K562 (cell line): Measurements from ENCODE around the gene C10orf95. TPM values are rescaled to one million over a fixed set of nuclear protein-coding genes. Genes with fewer than 3 reads are reported as not detected.
A peak's percentile ranks its signal among the peaks of the same experiment; 100 is the strongest.

Experiments used
- ATAC-seq: fragments of 200-7000 bp; cut with Tn5 transposase; 3 replicates; pipeline ENCODE4 v1.9.1; 2020; ENCODE audit warnings: moderate library complexity
- BruUV-seq: library from RNA; stranded (reverse); fragments of 400-500 nt; replicated peaks from 2 replicates; lab custom pipeline; 2021; lab: Mats Ljungman, UMichigan
- CTCF ChIA-PET: fragments of 300-600 bp; formaldehyde crosslinking; extraction: SDS; loops from one replicate; lab custom pipeline; 2021; ENCODE audit warnings: low intra/inter-chr PET ratio; lab: Yijun Ruan, JAX
- POLR2A ChIA-PET: fragments of 300-600, 350-650 bp; sonication (Branson Sonifier 250); formaldehyde crosslinking; extraction: SDS; loops from one replicate; lab custom pipeline; 2021; ENCODE audit warnings: antibody characterized with exemption, inconsistent platforms; lab: Yijun Ruan, JAX
- DNase-seq, 4 experiments: peaks; one replicate each; pipeline versions ENCODE4 v3.0.0 to v3.0.0-alpha.2; 2011 to 2018; ENCODE audit warnings: low spot score in 3 of 4, mixed read lengths in 3 of 4; ENCODE audit errors: extremely low read depth in 1 of 4
- FAIRE-seq: peaks from 2 replicates; lab custom pipeline; 2011; peaks lifted over from hg19 to GRCh38; lab: Jason Lieb, UNC
- H2AFZ ChIP-seq: 2 replicates; pipeline ENCODE4 v1.6.0; 2011; ENCODE audit warnings: low read depth, low read length, control low read depth, inconsistent platforms
- H3K27ac ChIP-seq: fragments of 200-600 bp; 3 replicates; pipeline ENCODE4 v1.8.0; 2011; ENCODE audit warnings: low read depth, mild to moderate bottlenecking, control low read depth, inconsistent platforms, low read length, moderate library complexity, mixed read lengths; ENCODE audit errors: extremely low read depth
- H3K27me3 ChIP-seq, 2 experiments: fragments of 300-600 bp in 1 of 2; 2 replicates in 1 of 2; 3 replicates in 1 of 2; pipeline versions ENCODE4 v1.6.0 to v1.8.0; 2011; ENCODE audit warnings: inconsistent platforms in 2 of 2, low read length in 2 of 2, mild to moderate bottlenecking in 1 of 2, mixed read lengths in 1 of 2, moderate library complexity in 1 of 2; ENCODE audit not compliant: control insufficient read depth in 2 of 2, insufficient read depth in 2 of 2
- H3K36me3 ChIP-seq: fragments of 300-600 bp; 3 replicates; pipeline ENCODE4 v1.8.0; 2011; ENCODE audit warnings: mild to moderate bottlenecking, low read length, inconsistent platforms; ENCODE audit not compliant: control insufficient read depth, insufficient read depth
- H3K4me1 ChIP-seq, 2 experiments: fragments of 200-600 bp in 1 of 2; replicated peaks in 1 of 2; 2 replicates in 1 of 2; 3 replicates in 1 of 2; pipeline versions ENCODE4 v1.5.1 to v1.8.0; 2011; ENCODE audit warnings: inconsistent platforms in 2 of 2, low read length in 2 of 2, mild to moderate bottlenecking in 1 of 2, mixed read lengths in 1 of 2, moderate library complexity in 1 of 2; ENCODE audit not compliant: control insufficient read depth in 2 of 2, insufficient read depth in 2 of 2
- H3K4me2 ChIP-seq: 2 replicates; pipeline ENCODE4 v1.6.1; 2011; ENCODE audit warnings: low read length, control low read depth, inconsistent platforms, mixed read lengths; ENCODE audit not compliant: insufficient read depth
- H3K4me3 ChIP-seq: fragments of 200-600 bp; sonication (generic), shearing (Covaris generic); 2 replicates; pipeline ENCODE4 v1.5.1; 2016; ENCODE audit warnings: control low read depth, inconsistent platforms
- H3K79me2 ChIP-seq: fragments of 200-600 bp; 3 replicates; pipeline ENCODE4 v1.8.0; 2011; ENCODE audit warnings: low read length, inconsistent platforms; ENCODE audit not compliant: control insufficient read depth, insufficient read depth
- H3K9ac ChIP-seq, 2 experiments: 2 replicates each; pipeline versions ENCODE4 v1.6.0 to v1.6.1; 2011; ENCODE audit warnings: low read depth in 2 of 2, low read length in 2 of 2, control low read depth in 1 of 2, inconsistent platforms in 1 of 2, mild to moderate bottlenecking in 1 of 2, mixed read lengths in 1 of 2; ENCODE audit not compliant: insufficient read depth in 1 of 2
- H3K9me1 ChIP-seq: one replicate; pipeline ENCODE4 v1.6.0; 2011; ENCODE audit warnings: inconsistent platforms, mild to moderate bottlenecking, low read length, moderate library complexity; ENCODE audit not compliant: control insufficient read depth, insufficient read depth
- H3K9me3 ChIP-seq: replicated peaks from 2 replicates; pipeline ENCODE4 v1.5.1; 2011; ENCODE audit warnings: low read depth, low read length, inconsistent platforms; ENCODE audit not compliant: control insufficient read depth, insufficient read depth
- H4K20me1 ChIP-seq: replicated peaks from 2 replicates; pipeline ENCODE4 v1.6.1; 2011; ENCODE audit warnings: low read length, inconsistent platforms, mixed read lengths; ENCODE audit not compliant: control insufficient read depth, insufficient read depth
- ARNT ChIP-seq, 2 experiments: fragments of 450-650 bp; IDR thresholded peaks; 2 replicates each; pipeline ENCODE4 v1.6.1; 2016; ENCODE audit warnings: mild to moderate bottlenecking in 1 of 2
- ETV1 ChIP-seq: fragments of 450-650 bp; conservative IDR thresholded peaks from 2 replicates; pipeline ENCODE4 v1.6.1; 2016; ENCODE audit warnings: missing genetic modification characterization, control low read depth, low read depth, missing compliant biosample characterization
- NFE2L1 ChIP-seq: fragments of 450-650 bp; IDR thresholded peaks from 2 replicates; pipeline ENCODE4 v1.6.1; 2016; ENCODE audit warnings: missing genetic modification characterization, low read depth, mild to moderate bottlenecking, missing compliant biosample characterization, moderate library complexity, borderline replicate concordance
- ZNF695 ChIP-seq: fragments of 450-650 bp; formaldehyde crosslinking; IDR thresholded peaks from 2 replicates; pipeline ENCODE4 v1.4.0; 2020; ENCODE audit warnings: mild to moderate bottlenecking, moderate library complexity
- WGBS: fragments of 100-300 bp; shearing (Covaris generic); methylation state at CpG from one replicate; pipeline ENCODE4 v1.1.6; 2016; ENCODE audit warnings: low coverage, mixed read lengths; ENCODE audit not compliant: insufficient coverage; ENCODE audit errors: missing lambda C conversion rate; 5-methylcytosine and 5-hydroxymethylcytosine counted together
- in situ Hi-C: fragments of 300-500 bp; cut with MboI; formaldehyde crosslinking; loops from 4 replicates; pipeline ENCODE4 v1.15.0; 2018; ENCODE audit warnings: inconsistent platforms, mixed read lengths
- intact Hi-C: fragments of 100-400 bp; cut with micrococcal nuclease; formaldehyde crosslinking; loops from 2 replicates; pipeline ENCODE4 v1.14.2; 2022
- polyA plus RNA-seq, 8 experiments: library from polyadenylated mRNA; depleted of rRNA in 4 of 8; stranded (reverse) in 5 of 8; unstranded in 3 of 8; fragments of >200 nt; fragmentation: Nextera tagmentation in 2 of 8; fragmentation: Illumina TruSeq in 1 of 8; extraction: Ambion mirVana in 2 of 8; extraction: Trizol in 1 of 8; gene quantifications; 2 replicates each; pipeline versions ENCODE4 v1.2.1 to v1.2.3, GENCODE V29; 2011 to 2014; ENCODE audit warnings: inconsistent platforms in 1 of 8, missing spikeins in 1 of 8
- total RNA-seq, 7 experiments: library from RNA; depleted of rRNA in 6 of 7; stranded (reverse); fragments of >200 nt in 6 of 7; fragmentation: Illumina TruSeq in 2 of 7; extraction: Trizol in 2 of 7; gene quantifications; 2 replicates each; pipeline versions ENCODE4 v1.2.1 to v1.2.3, GENCODE V29; 2011 to 2021; ENCODE audit warnings: low replicate concordance in 1 of 7
- TF ChIP-seq, protein P1 (sequence below): sonication (generic); formaldehyde crosslinking; IDR thresholded peaks from 2 replicates; pipeline ENCODE4 v1.8.0; 2022; ENCODE audit warnings: mild to moderate bottlenecking, missing genetic modification reagents
- TF ChIP-seq, protein P2 (sequence below): fragments of 450-650 bp; formaldehyde crosslinking; IDR thresholded peaks from 2 replicates; pipeline ENCODE4 v1.4.0; 2022; ENCODE audit warnings: mild to moderate bottlenecking, moderate library complexity

Gene C10orf95
- total and polyA plus RNA-seq, 9 of the 15 experiments (the other 6 are each of a cell fraction or from before 2014, with no cell fraction given), result 0.03 to 0.41 (median 0.17) TPM; not detected in 1

GRCh38 chr10:102414749-102415148, 36.6 kb downstream of the C10orf95 start:
- no TSS peak for BruUV-seq
- no peak for ATAC-seq
- in situ Hi-C loops (no loop called here), intact Hi-C loops (no loop called here)
- DNase-seq, result no peak
- CTCF ChIA-PET, result no interaction called here
- Histone ChIP-seq H4K20me1 (no peaks in the 10 kb centered on the region), H3K4me1 (peaks cover 2 to 38% of the 10 kb centered on the region in 2 experiments; a peak in 3 of 5 replicates), H3K36me3 (no peaks in the 10 kb centered on the region), H3K9ac (peak overlapping the region in 1 of 2 experiments; percentile 17; a peak in 1 of 4 replicates), H3K79me2 (no peaks in the 10 kb centered on the region), H3K9me3 (no peaks in the 10 kb centered on the region), H3K27me3 (peaks cover 5 to 31% of the 10 kb centered on the region in 2 experiments; a peak in 3 of 5 replicates), H3K27ac (no peak overlapping the region), H2AFZ (no peak overlapping the region), H3K4me3 (no peak overlapping the region), H3K4me2 (no peak overlapping the region), H3K9me1 (no peaks in the 10 kb centered on the region)
- POLR2A ChIA-PET, result no interaction called here
- FAIRE-seq, result no peak
- TF ChIP-seq, protein P1, sequence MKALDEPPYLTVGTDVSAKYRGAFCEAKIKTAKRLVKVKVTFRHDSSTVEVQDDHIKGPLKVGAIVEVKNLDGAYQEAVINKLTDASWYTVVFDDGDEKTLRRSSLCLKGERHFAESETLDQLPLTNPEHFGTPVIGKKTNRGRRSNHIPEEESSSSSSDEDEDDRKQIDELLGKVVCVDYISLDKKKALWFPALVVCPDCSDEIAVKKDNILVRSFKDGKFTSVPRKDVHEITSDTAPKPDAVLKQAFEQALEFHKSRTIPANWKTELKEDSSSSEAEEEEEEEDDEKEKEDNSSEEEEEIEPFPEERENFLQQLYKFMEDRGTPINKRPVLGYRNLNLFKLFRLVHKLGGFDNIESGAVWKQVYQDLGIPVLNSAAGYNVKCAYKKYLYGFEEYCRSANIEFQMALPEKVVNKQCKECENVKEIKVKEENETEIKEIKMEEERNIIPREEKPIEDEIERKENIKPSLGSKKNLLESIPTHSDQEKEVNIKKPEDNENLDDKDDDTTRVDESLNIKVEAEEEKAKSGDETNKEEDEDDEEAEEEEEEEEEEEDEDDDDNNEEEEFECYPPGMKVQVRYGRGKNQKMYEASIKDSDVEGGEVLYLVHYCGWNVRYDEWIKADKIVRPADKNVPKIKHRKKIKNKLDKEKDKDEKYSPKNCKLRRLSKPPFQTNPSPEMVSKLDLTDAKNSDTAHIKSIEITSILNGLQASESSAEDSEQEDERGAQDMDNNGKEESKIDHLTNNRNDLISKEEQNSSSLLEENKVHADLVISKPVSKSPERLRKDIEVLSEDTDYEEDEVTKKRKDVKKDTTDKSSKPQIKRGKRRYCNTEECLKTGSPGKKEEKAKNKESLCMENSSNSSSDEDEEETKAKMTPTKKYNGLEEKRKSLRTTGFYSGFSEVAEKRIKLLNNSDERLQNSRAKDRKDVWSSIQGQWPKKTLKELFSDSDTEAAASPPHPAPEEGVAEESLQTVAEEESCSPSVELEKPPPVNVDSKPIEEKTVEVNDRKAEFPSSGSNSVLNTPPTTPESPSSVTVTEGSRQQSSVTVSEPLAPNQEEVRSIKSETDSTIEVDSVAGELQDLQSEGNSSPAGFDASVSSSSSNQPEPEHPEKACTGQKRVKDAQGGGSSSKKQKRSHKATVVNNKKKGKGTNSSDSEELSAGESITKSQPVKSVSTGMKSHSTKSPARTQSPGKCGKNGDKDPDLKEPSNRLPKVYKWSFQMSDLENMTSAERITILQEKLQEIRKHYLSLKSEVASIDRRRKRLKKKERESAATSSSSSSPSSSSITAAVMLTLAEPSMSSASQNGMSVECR (CRISPR knock-in tag), result no peak
- TF ChIP-seq ARNT (IDR thresholded peaks at IDR 0.05), result no peak
- TF ChIP-seq, protein P2, sequence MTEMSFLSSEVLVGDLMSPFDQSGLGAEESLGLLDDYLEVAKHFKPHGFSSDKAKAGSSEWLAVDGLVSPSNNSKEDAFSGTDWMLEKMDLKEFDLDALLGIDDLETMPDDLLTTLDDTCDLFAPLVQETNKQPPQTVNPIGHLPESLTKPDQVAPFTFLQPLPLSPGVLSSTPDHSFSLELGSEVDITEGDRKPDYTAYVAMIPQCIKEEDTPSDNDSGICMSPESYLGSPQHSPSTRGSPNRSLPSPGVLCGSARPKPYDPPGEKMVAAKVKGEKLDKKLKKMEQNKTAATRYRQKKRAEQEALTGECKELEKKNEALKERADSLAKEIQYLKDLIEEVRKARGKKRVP (CRISPR knock-in tag), result no peak
- TF ChIP-seq NFE2L1 (tag), result no peak
- no peak for TF ChIP-seq ZNF695
- TF ChIP-seq ETV1 (tag), result no peak
- 9% methylated on average over 10 of the region's 20 CpGs for WGBS
